HG02588 (cell line): ENCODE data around the gene AQP11.

Experiments
- ATAC-seq: cut with Tn5 transposase; IDR thresholded peaks from one replicate; pipeline ENCODE4 v1.9.1; 2021; ENCODE audit warnings: mild to moderate bottlenecking, moderate library complexity; ENCODE audit not compliant: unreplicated experiment

The AQP11 gene

DNA sequence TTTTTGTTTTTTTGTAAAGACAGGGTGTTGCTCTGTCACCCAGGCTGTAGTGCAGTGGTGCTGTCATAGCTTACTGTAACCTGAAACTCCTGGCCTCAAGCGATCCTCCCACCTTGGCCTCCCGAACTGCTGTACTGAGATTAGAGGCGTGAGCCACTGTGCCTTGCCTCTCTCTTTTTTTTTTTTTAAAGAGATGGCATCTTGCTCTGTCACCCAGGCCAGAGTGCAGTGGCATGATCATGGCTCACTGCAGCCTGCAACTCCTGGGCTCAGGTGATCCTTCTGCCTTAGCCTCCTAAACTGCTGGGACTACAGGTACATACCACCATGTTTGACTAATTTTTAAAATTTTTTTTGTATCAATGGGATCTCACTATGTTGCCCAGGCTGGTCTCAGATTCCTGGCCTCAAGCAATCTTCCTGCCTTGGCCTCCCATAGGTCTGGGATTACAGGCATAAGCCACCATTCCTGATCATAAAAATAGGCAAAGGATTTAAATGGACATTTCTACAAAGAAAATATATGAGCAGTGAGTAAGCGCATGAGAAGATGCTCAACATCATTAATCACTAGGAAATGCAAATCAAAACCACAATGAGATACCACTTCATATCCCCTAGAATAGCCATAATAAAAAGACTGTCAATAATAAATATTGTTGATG lies 65.1 kb downstream of the AQP11 start:
- ATAC-seq, result no peak

GRCh38 chr11:77656362-77656761 lies 66.6 kb downstream of the AQP11 start:
- ATAC-seq, result no peak

GRCh38 chr11:77658213-77659013 lies 68.7 kb downstream of the AQP11 start:
- no peak for ATAC-seq
